ENCODE data around the gene SFXN3. TPM values are rescaled to one million over a fixed set of nuclear protein-coding genes. Genes with fewer than 3 reads are reported as not detected.

The SFXN3 gene
- total RNA-seq, 1 experiment from 2014 or later: 50.5 TPM

DNA sequence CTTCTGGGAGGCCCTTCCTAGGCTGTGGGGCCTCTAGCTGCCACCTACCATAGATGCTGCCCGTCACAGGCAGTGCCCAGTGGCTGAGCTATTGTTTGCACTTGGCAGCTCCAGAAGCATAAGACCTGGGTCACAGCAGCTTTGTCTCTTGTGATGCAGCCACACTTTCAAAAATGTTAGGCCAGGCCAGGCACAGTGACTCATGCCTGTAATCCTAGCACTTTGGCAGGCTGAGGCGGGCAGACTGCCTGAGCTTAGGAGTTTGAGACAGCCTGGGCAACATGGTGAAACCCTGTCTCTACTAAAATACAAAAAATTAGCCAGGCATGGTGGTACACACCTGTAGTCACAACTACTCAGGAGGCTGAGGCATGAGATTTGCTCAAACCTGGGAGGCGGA lies 21.3 kb downstream of the SFXN3 start:
- no peak for DNase-seq (ENCODE audit: extremely low read depth, low read depth)

- DNase-seq (ENCODE audit: extremely low read depth, low read depth): no peak
These were observed 22.5 kb downstream of the SFXN3 start for GRCh38 chr10:101053516-101053915.

DNA sequence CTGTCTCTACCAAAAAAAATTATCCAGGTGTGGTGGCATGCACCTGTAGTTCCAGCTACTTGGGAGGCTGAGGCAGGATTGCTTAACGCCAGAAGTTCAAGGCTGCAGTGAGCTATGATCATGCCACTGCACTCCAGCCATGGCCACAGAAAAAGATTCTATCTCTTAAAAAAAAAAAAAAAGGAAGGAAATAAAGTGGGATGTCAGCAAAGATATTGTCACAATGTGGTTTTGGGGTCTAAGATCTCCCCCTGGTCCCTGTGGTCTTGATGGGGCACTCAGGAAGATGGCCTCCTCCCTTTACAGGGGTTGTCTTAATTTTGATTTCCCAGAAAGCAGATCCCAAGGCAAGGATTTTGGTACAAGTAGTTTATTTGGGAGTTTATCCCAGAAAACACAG lies 23.3 kb downstream of the SFXN3 start:
- no peak for DNase-seq (ENCODE audit: extremely low read depth, low read depth)

DNA sequence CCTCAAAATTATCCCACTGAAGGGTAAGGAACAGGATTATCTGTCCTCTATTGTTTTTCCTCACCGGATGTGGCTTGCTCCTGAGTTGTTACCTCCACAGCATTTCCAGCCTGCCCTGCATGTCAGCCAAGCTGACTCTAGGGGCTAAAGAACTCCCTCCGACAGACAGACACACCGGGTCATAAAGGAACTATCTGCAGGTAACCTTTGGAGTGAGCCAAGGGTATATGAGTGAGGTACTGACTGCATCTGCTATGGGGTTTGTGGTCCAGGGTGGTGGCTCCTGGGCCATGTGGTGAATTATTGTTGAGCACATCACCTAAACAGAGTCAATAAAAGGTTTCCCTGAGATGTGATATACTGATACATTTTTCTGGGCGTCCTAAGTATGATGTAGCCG lies 23.8 kb downstream of the SFXN3 start:
- no peak for DNase-seq (ENCODE audit: extremely low read depth, low read depth)

DNA sequence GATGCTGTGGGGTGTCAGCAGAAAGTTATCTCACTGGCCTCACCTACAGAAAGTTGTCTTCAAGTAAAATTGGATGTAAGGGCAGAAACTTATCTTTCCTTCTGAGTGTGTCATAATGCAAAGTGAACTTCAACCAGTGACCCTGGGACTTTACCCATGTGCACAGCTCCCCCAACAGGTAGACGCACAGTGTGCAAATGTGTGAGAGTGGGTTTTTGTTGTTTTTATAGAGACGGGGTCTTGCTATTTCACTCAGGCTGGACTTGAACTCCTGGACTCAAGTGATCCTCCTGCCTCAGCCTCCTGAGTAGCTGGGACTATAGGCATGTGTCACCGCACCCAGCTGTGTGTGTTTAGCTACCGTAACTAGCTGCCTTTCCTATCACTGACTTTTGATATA lies 24.4 kb downstream of the SFXN3 start:
- no peak for DNase-seq (ENCODE audit: extremely low read depth, low read depth)

- DNase-seq (ENCODE audit: extremely low read depth, low read depth): no peak
These were observed 25.5 kb downstream of the SFXN3 start for GRCh38 chr10:101056365-101057151.

GRCh38 chr10:101060036-101060950 lies 29.3 kb downstream of the SFXN3 start:
- DNase-seq (ENCODE audit: extremely low read depth, low read depth): peak; percentile 98

GRCh38 chr10:101060951-101061623 lies 30.1 kb downstream of the SFXN3 start:
- DNase-seq (ENCODE audit: extremely low read depth, low read depth): peak; percentile 95

DNA sequence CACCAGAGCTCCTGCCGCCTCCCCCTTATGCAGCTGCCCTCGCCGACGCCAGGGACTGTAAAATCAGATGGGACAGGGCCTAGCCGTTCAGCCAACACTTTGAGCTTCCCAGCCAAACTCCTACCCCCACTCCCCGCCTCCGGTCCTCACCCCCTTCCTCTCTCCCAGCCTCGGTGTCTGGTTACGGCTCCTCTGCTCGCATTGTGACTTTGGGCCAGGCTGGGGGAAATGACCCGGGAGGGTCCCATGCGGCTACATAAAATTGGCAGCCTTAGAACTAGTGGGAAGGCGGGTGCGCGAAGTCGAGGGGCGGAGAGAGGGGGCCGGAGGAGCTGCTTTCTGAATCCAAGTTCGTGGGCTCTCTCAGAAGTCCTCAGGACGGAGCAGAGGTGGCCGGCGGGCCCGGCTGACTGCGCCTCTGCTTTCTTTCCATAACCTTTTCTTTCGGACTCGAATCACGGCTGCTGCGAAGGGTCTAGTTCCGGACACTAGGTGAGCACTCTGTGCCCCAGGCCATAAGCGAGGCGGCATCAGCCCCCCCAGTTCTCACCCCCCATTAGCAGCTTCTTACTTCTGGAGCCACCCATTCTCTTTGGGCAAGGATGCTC lies 30.7 kb downstream of the SFXN3 start, which contains the start of gene KAZALD1:
Gene KAZALD1, plus strand, starts transcription at position 366 of the 608 bp plus-strand sequence. CDS start 604 bp downstream, outside the sequence.
- DNase-seq (ENCODE audit: extremely low read depth, low read depth): no peak

DNA sequence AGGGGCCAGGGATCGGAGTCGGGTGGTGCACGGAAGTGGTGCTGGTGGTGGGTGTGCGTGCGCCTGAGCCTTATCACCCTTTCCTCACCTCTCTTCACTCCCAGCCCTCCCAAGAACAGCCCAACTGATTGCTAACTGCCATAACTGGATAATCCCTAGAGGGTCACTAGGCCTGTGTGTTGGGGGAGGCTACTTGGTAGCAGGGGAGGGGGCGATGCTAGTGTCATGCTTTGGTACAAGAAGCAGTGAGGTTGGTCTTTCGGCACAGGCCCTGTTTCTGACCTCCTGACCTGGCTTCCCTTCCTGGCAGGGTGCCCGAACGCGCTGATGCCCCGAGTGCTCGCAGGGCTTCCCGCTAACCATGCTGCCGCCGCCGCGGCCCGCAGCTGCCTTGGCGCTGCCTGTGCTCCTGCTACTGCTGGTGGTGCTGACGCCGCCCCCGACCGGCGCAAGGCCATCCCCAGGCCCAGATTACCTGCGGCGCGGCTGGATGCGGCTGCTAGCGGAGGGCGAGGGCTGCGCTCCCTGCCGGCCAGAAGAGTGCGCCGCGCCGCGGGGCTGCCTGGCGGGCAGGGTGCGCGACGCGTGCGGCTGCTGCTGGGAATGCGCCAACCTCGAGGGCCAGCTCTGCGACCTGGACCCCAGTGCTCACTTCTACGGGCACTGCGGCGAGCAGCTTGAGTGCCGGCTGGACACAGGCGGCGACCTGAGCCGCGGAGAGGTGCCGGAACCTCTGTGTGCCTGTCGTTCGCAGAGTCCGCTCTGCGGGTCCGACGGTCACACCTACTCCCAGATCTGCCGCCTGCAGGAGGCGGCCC lies 31.4 kb downstream of the SFXN3 start:
- DNase-seq (ENCODE audit: extremely low read depth, low read depth): no peak

DNA sequence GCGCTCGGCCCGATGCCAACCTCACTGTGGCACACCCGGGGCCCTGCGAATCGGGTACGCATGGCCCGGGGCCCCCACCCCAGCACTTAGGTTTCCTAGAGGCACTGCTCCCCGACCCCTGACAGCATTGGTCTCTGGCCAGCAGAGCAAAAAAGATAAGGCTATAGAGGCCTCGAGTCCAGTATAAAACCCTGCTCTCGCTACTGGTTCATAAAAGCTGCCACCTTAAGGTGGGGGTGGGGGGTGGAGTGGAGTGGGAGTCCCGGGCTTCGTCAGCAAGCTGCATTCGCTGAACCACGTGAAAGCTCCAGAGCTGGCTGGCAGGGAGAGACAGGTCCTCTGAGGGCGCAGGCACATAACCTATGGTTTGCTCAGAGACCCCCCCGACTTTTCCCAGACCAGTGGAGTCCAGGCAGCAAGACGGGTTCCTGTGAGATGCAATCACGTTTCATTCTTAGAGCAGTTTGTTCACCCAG lies 32.1 kb downstream of the SFXN3 start:
- no peak for DNase-seq (ENCODE audit: extremely low read depth, low read depth)

GRCh38 chr10:101063548-101064414 lies 32.7 kb downstream of the SFXN3 start:
- no peak for DNase-seq (ENCODE audit: extremely low read depth, low read depth)

- no peak for DNase-seq (ENCODE audit: extremely low read depth, low read depth)
These were observed 33.5 kb downstream of the SFXN3 start for GRCh38 chr10:101064415-101065030.

DNA sequence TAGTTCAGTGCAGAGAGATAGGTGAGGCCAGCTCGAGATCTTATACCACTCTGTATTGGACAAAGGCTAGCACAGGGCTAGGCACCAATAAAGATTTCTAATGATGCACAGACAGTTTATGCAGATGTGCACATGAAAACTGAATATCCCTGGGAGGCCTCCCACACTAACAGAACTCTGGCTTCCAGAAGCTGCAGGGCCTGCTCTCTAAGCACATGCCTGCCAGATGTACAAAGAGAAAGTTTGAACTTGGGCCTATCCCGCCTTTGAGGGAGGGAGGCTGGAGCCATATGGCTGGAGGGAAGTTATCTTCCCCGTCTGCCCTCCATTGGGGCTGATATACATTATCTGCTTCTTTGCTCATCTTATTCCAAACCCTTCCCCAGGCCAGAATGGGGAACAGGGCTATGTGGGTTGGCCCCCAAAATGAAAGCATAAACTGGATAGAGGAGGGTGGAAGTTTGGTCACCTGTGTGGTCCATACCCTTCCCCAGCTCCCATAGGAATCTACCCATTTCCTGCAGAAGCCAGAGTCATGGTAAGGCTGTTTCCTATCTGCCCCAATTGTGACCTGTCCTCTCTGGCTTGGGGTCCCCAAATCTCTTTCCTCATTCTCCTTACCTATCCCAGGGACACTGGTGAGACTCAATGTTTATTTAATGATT lies 34.6 kb downstream of the SFXN3 start:
- no peak for DNase-seq (ENCODE audit: extremely low read depth, low read depth)

GRCh38 chr10:101066146-101066895 lies 35.3 kb downstream of the SFXN3 start:
- peak; percentile 92 for DNase-seq (ENCODE audit: extremely low read depth, low read depth)

DNA sequence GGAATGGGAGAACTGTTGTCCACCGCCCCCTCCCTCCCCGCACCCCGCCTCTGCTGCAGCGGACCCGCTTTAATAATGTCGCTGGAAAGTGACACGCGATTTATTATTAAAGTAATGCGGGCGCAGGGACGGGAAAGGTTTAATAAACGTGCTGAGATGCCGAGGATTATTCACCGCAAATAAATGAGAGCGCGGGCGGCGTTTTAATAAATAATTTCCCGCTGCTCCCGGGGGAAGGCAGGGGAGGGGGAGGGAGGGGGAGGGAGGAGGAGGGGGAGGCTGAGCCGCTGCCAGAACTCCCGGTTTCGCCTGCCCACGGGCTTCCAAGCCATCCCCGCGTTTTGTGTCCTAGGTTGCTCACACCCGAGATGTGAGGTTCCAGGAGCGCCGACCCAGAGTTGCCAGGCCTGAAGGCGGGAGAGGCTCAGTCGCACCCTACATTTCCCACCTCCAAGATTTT lies 35.9 kb downstream of the SFXN3 start:
- DNase-seq (ENCODE audit: extremely low read depth, low read depth): no peak
